Osteoblast (primary cell): ENCODE measurements around the gene LUZP2. TPM values are rescaled to one million over a fixed set of nuclear protein-coding genes. Genes with fewer than 3 reads are reported as not detected.

Experiments used
- DNase-seq: peaks from one replicate; pipeline ENCODE4 v3.0.0; 2011; ENCODE audit warnings: low spot score, mixed read lengths; ENCODE audit not compliant: insufficient read length; ENCODE audit errors: missing footprints
- H2AFZ ChIP-seq: 2 replicates; pipeline ENCODE4 v1.6.0; 2011; ENCODE audit warnings: mild to moderate bottlenecking, low read length
- H3K27ac ChIP-seq: 2 replicates; pipeline ENCODE4 v1.5.1; 2011; ENCODE audit warnings: mild to moderate bottlenecking, low read depth, low read length, moderate library complexity
- H3K27me3 ChIP-seq: 2 replicates; pipeline ENCODE4 v1.6.0; 2012; ENCODE audit warnings: mild to moderate bottlenecking, control low read depth, inconsistent platforms, low read length, moderate library complexity; ENCODE audit not compliant: insufficient read depth
- H3K36me3 ChIP-seq: 2 replicates; pipeline ENCODE4 v1.5.1; 2011; ENCODE audit warnings: mild to moderate bottlenecking, low read length, control low read depth, moderate library complexity; ENCODE audit not compliant: insufficient read depth
- H3K4me1 ChIP-seq: 2 replicates; pipeline ENCODE4 v1.5.1; 2011; ENCODE audit warnings: mild to moderate bottlenecking, low read length, control low read depth, moderate library complexity; ENCODE audit not compliant: insufficient read depth
- H3K4me2 ChIP-seq: 2 replicates; pipeline ENCODE4 v1.6.0; 2011; ENCODE audit warnings: mild to moderate bottlenecking, low read length; ENCODE audit not compliant: insufficient read depth
- H3K4me3 ChIP-seq: fragments of 200-600 bp; sonication (generic); 3 replicates; pipeline ENCODE4 v1.5.1; 2012; ENCODE audit warnings: mild to moderate bottlenecking, low read length, inconsistent platforms; ENCODE audit not compliant: insufficient read depth
- H3K79me2 ChIP-seq: 2 replicates; pipeline ENCODE4 v1.6.0; 2012; ENCODE audit warnings: mild to moderate bottlenecking, low read length, control low read depth, inconsistent platforms; ENCODE audit not compliant: insufficient read depth
- H3K9me3 ChIP-seq: 2 replicates; pipeline ENCODE4 v1.5.1; 2011; ENCODE audit warnings: low read depth, low read length, control low read depth
- H4K20me1 ChIP-seq: 2 replicates; pipeline ENCODE4 v1.6.0; 2012; ENCODE audit warnings: mild to moderate bottlenecking, low read length, control low read depth; ENCODE audit not compliant: insufficient read depth
- total RNA-seq: library from RNA; depleted of rRNA; stranded (reverse); fragments of >200 nt; gene quantifications from 2 replicates; pipeline ENCODE4 v1.2.3, GENCODE V29; 2012
- TF ChIP-seq, protein P1 (sequence below): IDR thresholded peaks from 2 replicates; pipeline ENCODE4 v1.5.1; 2011; ENCODE audit warnings: mild to moderate bottlenecking, low read depth, low read length, moderate library complexity; ENCODE audit errors: extremely low read depth

LUZP2 gene
- total RNA-seq, 1 donor: not detected

DNA sequence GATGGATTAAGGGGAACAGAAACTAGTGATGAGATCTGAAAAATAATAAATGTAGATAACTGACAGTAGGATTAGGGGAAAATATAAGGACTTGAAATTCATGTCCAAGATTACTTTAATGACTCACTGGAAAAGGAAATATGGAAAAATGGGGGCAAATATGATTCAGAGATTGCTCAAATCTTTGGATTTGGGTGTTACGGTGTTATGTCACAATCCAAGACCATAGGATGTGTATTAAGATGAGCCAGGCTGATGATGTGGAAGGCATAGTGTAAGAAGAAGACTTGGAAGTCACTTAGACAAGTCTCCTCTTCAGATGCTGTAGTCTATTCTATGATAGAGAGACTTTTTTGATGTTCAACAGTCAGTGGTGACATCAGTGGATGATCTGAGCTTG, 323.7 kb downstream of the LUZP2 start:
- Histone ChIP-seq H3K9me3 (no peaks in the 10 kb centered on the region), H3K4me3 (no peak overlapping the region), H3K27ac (no peak overlapping the region), H2AFZ (no peak overlapping the region), H3K79me2 (no peaks in the 10 kb centered on the region), H3K4me2 (no peak overlapping the region), H3K36me3 (no peaks in the 10 kb centered on the region), H4K20me1 (no peaks in the 10 kb centered on the region), H3K27me3 (no peaks in the 10 kb centered on the region), H3K4me1 (no peaks in the 10 kb centered on the region)
- TF ChIP-seq, protein P1, sequence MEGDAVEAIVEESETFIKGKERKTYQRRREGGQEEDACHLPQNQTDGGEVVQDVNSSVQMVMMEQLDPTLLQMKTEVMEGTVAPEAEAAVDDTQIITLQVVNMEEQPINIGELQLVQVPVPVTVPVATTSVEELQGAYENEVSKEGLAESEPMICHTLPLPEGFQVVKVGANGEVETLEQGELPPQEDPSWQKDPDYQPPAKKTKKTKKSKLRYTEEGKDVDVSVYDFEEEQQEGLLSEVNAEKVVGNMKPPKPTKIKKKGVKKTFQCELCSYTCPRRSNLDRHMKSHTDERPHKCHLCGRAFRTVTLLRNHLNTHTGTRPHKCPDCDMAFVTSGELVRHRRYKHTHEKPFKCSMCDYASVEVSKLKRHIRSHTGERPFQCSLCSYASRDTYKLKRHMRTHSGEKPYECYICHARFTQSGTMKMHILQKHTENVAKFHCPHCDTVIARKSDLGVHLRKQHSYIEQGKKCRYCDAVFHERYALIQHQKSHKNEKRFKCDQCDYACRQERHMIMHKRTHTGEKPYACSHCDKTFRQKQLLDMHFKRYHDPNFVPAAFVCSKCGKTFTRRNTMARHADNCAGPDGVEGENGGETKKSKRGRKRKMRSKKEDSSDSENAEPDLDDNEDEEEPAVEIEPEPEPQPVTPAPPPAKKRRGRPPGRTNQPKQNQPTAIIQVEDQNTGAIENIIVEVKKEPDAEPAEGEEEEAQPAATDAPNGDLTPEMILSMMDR: no peak
- DNase-seq: no peak

- no peak for DNase-seq
- H3K4me2 ChIP-seq: no peak overlapping the region
- TF ChIP-seq, protein P1: no peak
Observed at GRCh38 chr11:24828938-24829605, 332.2 kb downstream of the LUZP2 start.

GRCh38 chr11:24833573-24833972, 336.7 kb downstream of the LUZP2 start:
- H3K27ac ChIP-seq: no peak overlapping the region
- no peaks in the 10 kb centered on the region for H3K27me3 ChIP-seq
- peak; percentile 5 for DNase-seq
- TF ChIP-seq, protein P1: no peak
- H2AFZ ChIP-seq: no peak overlapping the region
- H3K4me3 ChIP-seq: no peak overlapping the region
- no peaks in the 10 kb centered on the region for H3K4me1 ChIP-seq
- H3K9me3 ChIP-seq: no peaks in the 10 kb centered on the region
- no peaks in the 10 kb centered on the region for H4K20me1 ChIP-seq
- H3K79me2 ChIP-seq: no peaks in the 10 kb centered on the region
- no peaks in the 10 kb centered on the region for H3K36me3 ChIP-seq
- no peak overlapping the region for H3K4me2 ChIP-seq

More at GRCh38 chr11:24828938-24829605, 332.2 kb downstream of the LUZP2 start:
- Histone ChIP-seq H3K79me2 (no peaks in the 10 kb centered on the region), H3K27ac (no peak overlapping the region), H2AFZ (no peak overlapping the region), H3K27me3 (no peaks in the 10 kb centered on the region), H3K9me3 (no peaks in the 10 kb centered on the region), H3K36me3 (no peaks in the 10 kb centered on the region), H3K4me3 (no peak overlapping the region), H3K4me1 (no peaks in the 10 kb centered on the region), H4K20me1 (no peaks in the 10 kb centered on the region)

GRCh38 chr11:24837112-24837511, 340.3 kb downstream of the LUZP2 start:
- H3K79me2 ChIP-seq: no peaks in the 10 kb centered on the region
- no peak overlapping the region for H3K4me3 ChIP-seq
- no peak overlapping the region for H3K27ac ChIP-seq
- DNase-seq: no peak
- H3K4me2 ChIP-seq: no peak overlapping the region
- TF ChIP-seq, protein P1: no peak
- H3K4me1 ChIP-seq: no peaks in the 10 kb centered on the region
- H3K27me3 ChIP-seq: no peaks in the 10 kb centered on the region
- H4K20me1 ChIP-seq: no peaks in the 10 kb centered on the region
- no peaks in the 10 kb centered on the region for H3K9me3 ChIP-seq
- H3K36me3 ChIP-seq: no peaks in the 10 kb centered on the region
- H2AFZ ChIP-seq: no peak overlapping the region
